SHP77 treated with DMSO at 0.1 percent for 48 hours (cell line): ENCODE results near the gene HK3.

ENCODE experiments used
- DNase-seq: peaks from one replicate; lab custom pipeline; 2025; lab: John Stamatoyannopoulos, UW

HK3 gene

GRCh38 chr5:176899296-176899891 lies at the start of gene HK3:
Gene HK3 (minus strand): TSS chr5:176899346. CDS start chr5:176896159, 3,187 bp downstream.
- DNase-seq, result no peak

GRCh38 chr5:176948458-176948857 lies 49.3 kb upstream of the HK3 start:
- DNase-seq, result no peak

GRCh38 chr5:176947847-176948246 lies 48.7 kb upstream of the HK3 start:
- DNase-seq, result no peak

- no peak for DNase-seq
These were observed 45.1 kb upstream of the HK3 start for GRCh38 chr5:176944268-176944667.

GRCh38 chr5:176943816-176944215 lies 44.7 kb upstream of the HK3 start:
- no peak for DNase-seq

GRCh38 chr5:176941951-176942350 lies 42.8 kb upstream of the HK3 start:
- DNase-seq, result no peak

- DNase-seq, result no peak
These were observed 39.3 kb upstream of the HK3 start for GRCh38 chr5:176938472-176938871.

GRCh38 chr5:176935017-176935416 lies 35.9 kb upstream of the HK3 start:
- DNase-seq, result no peak

- no peak for DNase-seq
These were observed 35.3 kb upstream of the HK3 start for GRCh38 chr5:176934309-176934930.

- no peak for DNase-seq
These were observed 30.5 kb upstream of the HK3 start for GRCh38 chr5:176929654-176930053.

GRCh38 chr5:176927562-176927961 lies 28.4 kb upstream of the HK3 start:
- DNase-seq, result no peak

GRCh38 chr5:176922817-176923216 lies 23.7 kb upstream of the HK3 start:
- no peak for DNase-seq

- DNase-seq, result no peak
These were observed 22.6 kb upstream of the HK3 start for GRCh38 chr5:176921714-176922113.

- DNase-seq, result no peak
These were observed 19.5 kb upstream of the HK3 start for GRCh38 chr5:176918613-176919012.

- DNase-seq, result no peak
These were observed 17.2 kb upstream of the HK3 start for GRCh38 chr5:176916337-176916736.

- no peak for DNase-seq
These were observed 16.8 kb upstream of the HK3 start for GRCh38 chr5:176915906-176916305.

GRCh38 chr5:176912115-176912514 lies 13.0 kb upstream of the HK3 start:
- DNase-seq, result no peak

- no peak for DNase-seq
These were observed 9.7 kb upstream of the HK3 start for GRCh38 chr5:176908675-176909368.

- DNase-seq, result no peak
These were observed 7.7 kb upstream of the HK3 start for GRCh38 chr5:176906796-176907195.

- DNase-seq, result no peak
These were observed 7.0 kb upstream of the HK3 start for GRCh38 chr5:176906126-176906525.

- DNase-seq, result no peak
These were observed 5.1 kb upstream of the HK3 start for GRCh38 chr5:176904276-176904675.

GRCh38 chr5:176902911-176903664 lies 3.9 kb upstream of the HK3 start:
- DNase-seq, result no peak
